NCI-H146 treated with DMSO at 0.1 percent for 48 hours (cell line): Measurements from ENCODE around the gene FAM83D.
"Not testable (repeated sequence)": the region's sequence is repeated elsewhere in the genome, so short reads cannot be mapped to it uniquely, and the experiment has no call there.

Experiments used
- DNase-seq: peaks from one replicate; lab custom pipeline; 2025; ENCODE audit not compliant: unreplicated experiment; lab: John Stamatoyannopoulos, UW

FAM83D gene

DNA sequence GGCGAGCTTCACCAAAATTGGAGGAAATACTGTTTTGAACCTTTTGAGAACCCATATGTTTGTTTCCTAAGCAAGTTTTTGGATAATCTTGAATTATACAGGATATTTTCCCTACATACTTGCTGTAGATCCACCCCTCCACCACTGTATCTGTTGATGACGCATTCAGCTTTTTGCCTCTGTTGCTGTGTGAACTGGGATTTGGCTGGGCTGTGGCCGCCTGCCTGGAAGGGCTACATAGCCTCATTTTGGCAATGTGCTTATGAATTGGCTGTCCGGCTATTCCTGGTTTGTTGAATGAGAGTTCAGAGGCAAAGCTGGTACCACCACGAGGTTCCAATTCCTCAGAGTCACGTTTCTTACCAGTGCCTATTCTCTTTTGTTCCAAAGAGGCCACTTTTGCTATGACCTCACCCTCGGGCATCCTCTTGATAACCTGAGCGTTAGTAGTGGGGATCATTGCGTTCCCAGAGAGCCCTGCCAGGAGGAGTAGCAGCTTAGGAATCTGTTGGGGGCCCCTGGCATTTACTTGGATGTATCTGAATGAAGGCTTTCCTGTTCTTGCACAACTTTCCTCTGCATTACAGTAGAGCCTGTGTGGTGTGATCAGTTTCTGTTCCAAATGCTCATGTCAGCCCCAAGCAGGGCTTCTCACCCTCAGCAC, 6.4 kb downstream of the FAM83D start:
- no peak for DNase-seq

- DNase-seq, result no peak
Measured at GRCh38 chr20:38934530-38934929, 8.3 kb downstream of the FAM83D start.

- no peak for DNase-seq
Measured at GRCh38 chr20:38935285-38935684, 9.1 kb downstream of the FAM83D start.

DNA sequence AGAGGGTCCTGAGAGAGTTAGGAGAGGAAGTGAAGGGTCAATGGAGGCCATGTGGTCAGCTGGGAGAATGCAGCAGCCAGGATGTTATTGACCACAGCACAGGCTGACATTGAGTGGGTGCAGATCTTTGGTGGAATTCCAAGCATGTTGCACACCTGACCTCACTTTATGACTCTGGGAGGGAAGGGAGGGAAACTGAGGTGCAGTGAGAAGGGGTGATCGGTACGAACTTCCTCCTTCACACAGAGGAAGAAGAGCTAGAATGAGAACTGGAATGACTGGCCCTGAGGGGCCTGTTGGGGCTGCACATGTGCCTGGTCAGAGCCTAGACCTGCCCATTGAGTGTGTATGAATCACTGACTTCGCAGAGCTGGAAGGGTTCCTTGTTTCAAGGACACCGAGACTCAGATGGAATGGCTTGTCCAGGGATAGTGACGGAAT, 9.8 kb downstream of the FAM83D start:
- no peak for DNase-seq

DNA sequence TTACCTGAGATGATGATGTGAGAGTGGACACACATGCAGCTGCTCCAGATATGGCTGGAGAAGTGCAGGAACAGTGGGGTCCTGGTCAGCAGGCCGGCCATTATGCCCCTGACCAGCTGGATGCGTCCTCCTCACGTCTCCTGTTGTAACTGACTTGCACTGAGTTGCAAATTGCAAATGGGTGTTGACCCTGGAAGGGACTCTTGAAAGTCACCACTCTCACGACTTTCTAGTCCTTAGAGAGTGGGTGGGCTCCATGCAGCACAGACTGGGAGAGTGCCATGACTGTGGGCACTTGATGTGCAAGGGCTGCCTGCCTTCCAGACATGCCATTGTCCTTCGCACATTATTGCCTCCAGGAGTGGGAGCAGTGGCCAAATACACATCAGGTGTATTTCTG, 10.8 kb downstream of the FAM83D start:
- DNase-seq, result no peak

DNA sequence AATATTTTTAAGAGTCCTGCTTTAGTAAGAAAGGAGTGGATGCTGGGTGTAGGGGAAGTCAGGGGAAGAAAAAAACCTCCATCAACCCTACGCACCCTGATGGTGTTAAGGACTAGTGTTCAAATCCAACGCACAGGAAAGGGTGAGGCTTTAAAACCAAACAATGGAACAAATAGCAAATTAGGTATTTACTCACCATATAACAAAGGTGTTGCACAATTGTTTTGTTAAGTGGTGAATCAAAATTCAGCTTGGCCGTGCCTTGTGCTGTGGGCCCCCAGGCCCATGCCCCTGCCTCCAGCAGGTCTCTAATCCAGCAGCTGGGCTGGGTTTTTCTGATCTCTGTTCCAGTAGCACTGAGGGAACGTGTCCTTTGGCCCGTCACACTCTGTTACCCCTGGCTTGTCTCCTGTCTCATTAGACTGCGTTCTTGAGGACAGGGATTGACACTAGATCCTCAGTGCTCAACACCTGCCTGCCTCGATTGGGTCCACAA, 11.8 kb downstream of the FAM83D start:
- no peak for DNase-seq

GRCh38 chr20:38939686-38940085, 13.5 kb downstream of the FAM83D start:
- no peak for DNase-seq

DNA sequence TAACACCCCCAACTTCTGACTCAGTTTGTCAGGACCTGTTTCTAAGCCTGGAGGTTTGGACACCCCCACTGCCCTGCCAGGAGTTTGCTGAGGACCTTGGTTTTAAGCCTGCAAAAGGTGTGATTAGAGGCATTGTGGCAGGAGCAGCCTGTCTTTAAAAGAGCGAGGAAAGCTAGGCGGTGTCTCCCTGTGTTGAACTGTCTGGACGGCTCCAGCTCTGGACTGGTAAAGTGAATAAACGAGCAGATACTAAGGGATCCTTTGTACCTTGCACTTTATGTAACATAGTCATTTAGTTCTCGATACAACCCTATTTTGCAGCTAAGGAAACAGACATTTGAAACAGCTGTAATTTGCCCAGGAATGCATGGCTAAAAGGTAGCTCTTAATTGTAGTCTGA, 14.4 kb downstream of the FAM83D start:
- DNase-seq, result no peak

DNA sequence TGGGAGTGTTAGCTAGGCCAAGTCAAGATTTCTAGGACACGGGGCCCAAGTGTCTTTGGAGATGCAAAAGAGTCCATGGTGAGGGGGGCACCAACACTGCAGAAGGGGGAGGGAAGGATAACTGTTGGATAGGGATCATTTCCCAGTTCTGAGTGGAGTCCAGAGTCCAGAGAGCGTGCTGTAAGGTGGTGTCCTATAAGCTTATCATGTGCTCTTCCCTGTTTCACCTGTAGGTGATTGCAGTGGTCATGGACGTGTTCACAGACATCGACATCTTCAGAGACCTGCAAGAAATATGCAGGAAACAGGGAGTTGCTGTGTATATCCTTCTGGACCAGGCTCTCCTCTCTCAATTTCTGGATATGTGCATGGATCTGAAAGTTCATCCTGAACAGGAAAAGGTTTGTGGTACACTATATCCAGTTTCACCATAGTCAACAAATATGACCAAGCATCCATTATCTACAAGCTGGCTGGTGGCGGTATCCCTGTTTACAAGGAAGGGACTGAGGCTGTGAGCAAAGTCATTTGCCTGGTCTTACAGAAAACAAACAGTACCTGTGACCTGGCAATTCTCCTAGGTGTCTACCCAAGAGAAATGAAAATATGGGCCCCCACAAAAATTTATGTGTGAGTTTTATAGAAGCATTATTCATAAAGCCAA, 15.6 kb downstream of the FAM83D start:
- no peak for DNase-seq

DNA sequence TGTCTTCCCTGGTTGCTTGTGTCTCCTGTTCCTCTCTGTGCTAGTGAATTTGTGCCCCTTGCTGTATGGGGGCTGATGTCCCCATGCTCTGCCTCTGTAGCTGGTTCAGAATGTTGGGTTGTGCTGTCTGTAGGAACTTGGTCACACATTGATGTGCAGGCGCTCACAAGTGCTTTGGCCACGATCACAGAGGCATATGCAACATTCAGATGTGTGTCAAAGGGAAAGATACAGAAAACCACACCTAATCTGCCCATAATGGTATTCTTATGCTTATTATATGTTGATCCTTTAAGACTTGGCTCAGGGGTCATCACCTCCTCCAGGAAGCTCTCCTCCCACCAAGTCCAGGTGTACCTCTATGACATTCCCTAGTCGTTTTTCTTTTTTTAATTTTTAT, 18.8 kb downstream of the FAM83D start:
- no peak for DNase-seq

- no peak for DNase-seq
Measured at GRCh38 chr20:38946836-38947235, 20.6 kb downstream of the FAM83D start.

DNA sequence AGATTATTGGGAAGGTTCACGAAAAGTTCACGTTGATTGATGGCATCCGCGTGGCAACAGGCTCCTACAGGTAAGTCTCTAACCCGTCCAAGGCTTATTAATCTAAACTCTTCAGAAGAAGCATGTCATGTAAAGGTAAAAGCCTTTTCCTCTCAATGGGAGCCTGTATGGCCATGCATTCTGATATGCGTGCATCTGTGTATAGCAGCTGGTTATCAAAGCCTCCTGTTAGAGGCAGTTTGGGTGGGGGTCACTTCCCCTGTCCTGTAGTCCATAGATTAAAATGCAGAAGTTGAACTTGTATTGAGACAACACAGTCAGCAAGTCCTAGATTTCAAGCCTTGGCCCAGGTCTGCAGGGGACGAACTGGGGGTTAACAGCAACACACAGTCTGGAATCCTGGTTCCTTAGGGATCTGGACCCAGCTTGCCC, 21.7 kb downstream of the FAM83D start:
- no peak for DNase-seq

- DNase-seq, result no peak
Measured at GRCh38 chr20:38950254-38950653, 24.0 kb downstream of the FAM83D start.

DNA sequence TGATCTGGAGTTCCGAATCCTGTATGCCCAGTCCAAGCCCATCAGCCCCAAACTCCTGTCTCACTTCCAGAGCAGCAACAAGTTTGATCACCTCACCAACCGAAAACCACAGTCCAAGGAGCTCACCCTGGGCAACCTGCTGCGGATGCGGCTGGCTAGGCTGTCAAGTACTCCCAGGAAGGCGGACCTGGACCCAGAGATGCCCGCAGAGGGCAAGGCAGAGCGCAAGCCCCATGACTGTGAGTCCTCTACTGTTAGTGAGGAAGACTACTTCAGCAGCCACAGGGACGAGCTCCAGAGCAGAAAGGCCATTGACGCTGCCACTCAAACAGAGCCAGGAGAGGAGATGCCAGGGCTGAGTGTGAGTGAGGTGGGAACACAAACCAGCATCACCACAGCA, 25.4 kb downstream of the FAM83D start:
- DNase-seq, result no peak

- no peak for DNase-seq
Measured at GRCh38 chr20:38952153-38952552, 25.9 kb downstream of the FAM83D start.

GRCh38 chr20:38953630-38954340, 27.6 kb downstream of the FAM83D start:
- DNase-seq, result no peak

- no peak for DNase-seq
Measured at GRCh38 chr20:38957235-38957876, 31.1 kb downstream of the FAM83D start.

- DNase-seq, result no peak
Measured at GRCh38 chr20:38957915-38958485, 31.8 kb downstream of the FAM83D start.

- not testable (repeated sequence) for DNase-seq
Measured at GRCh38 chr20:38960187-38960687, 34.0 kb downstream of the FAM83D start.

GRCh38 chr20:38961530-38962043, 35.4 kb downstream of the FAM83D start:
- DNase-seq, result peak; percentile 27
